Endodermal cell (in vitro differentiated cells): Measurements from ENCODE around the gene MEF2D. TPM values are rescaled to one million over a fixed set of nuclear protein-coding genes. Genes with fewer than 3 reads are reported as not detected.
A peak's percentile ranks its signal among the peaks of the same experiment; 100 is the strongest.

Source experiments
- DNase-seq: peaks from one replicate; pipeline ENCODE4 v3.0.0-alpha.2; 2017
- H3K27ac ChIP-seq: 2 replicates; pipeline ENCODE4 v1.5.1; 2013; ENCODE audit warnings: mild to moderate bottlenecking, low read depth, low read length, moderate library complexity
- H3K27me3 ChIP-seq: 2 replicates; pipeline ENCODE4 v1.6.1; 2013; ENCODE audit warnings: mild to moderate bottlenecking, low read length, moderate library complexity; ENCODE audit not compliant: insufficient read depth, control insufficient read depth, poor library complexity, severe bottlenecking
- H3K36me3 ChIP-seq: 2 replicates; pipeline ENCODE4 v1.7.0; 2013; ENCODE audit warnings: mild to moderate bottlenecking, low read length, moderate library complexity; ENCODE audit not compliant: control insufficient read depth, insufficient read depth
- H3K4me1 ChIP-seq: one replicate; pipeline ENCODE4 v1.7.0; 2013; ENCODE audit warnings: low read length; ENCODE audit not compliant: control insufficient read depth, insufficient read depth
- H3K4me3 ChIP-seq: 2 replicates; pipeline ENCODE4 v1.5.1; 2013; ENCODE audit warnings: mild to moderate bottlenecking, low read length, moderate library complexity
- H3K9ac ChIP-seq: 2 replicates; pipeline ENCODE4 v1.6.1; 2013; ENCODE audit warnings: mild to moderate bottlenecking, low read length, moderate library complexity; ENCODE audit not compliant: poor library complexity, severe bottlenecking; ENCODE audit errors: extremely low read depth
- H3K9me3 ChIP-seq: 2 replicates; pipeline ENCODE4 v1.6.1; 2013; ENCODE audit warnings: mild to moderate bottlenecking, low read length, moderate library complexity; ENCODE audit not compliant: control insufficient read depth
- H3K27ac Mint-ChIP-seq: 2 replicates; pipeline ENCODE4 v1.8.0; 2020; ENCODE audit warnings: mixed read lengths
- H3K27me3 Mint-ChIP-seq: 2 replicates; pipeline ENCODE4 v1.8.0; 2021; ENCODE audit warnings: mild to moderate bottlenecking, mixed read lengths; ENCODE audit not compliant: insufficient read depth
- H3K36me3 Mint-ChIP-seq: 2 replicates; pipeline ENCODE4 v1.8.0; 2020; ENCODE audit warnings: low read depth, mixed read lengths
- H3K4me1 Mint-ChIP-seq: 2 replicates; pipeline ENCODE4 v1.8.0; 2020; ENCODE audit warnings: mixed read lengths
- H3K4me3 Mint-ChIP-seq: 2 replicates; pipeline ENCODE4 v1.8.0; 2020; ENCODE audit warnings: mild to moderate bottlenecking, moderate library complexity, mixed read lengths
- H3K9me3 Mint-ChIP-seq: 2 replicates; pipeline ENCODE4 v1.8.0; 2020; ENCODE audit warnings: mild to moderate bottlenecking, mixed read lengths
- WGBS, 2 experiments: methylation state at CpG; one replicate each; pipeline versions ENCODE4 v1.1.5 to v1.1.7; 2013; ENCODE audit warnings: missing lambda C conversion rate in 2 of 2, mixed read lengths in 1 of 2; ENCODE audit not compliant: insufficient coverage in 1 of 2, insufficient read length in 1 of 2; 5-methylcytosine and 5-hydroxymethylcytosine counted together
- total RNA-seq, 2 donors: library from RNA; stranded (reverse); fragmentation: NEBNext Ultra II Directional in 1 of 2; extraction: Animal tissue kit (Norgen Biotek cat#: 25700) in 1 of 2; gene quantifications; 2 replicates in 1 of 2; 3 replicates in 1 of 2; pipeline ENCODE4 v1.2.1, GENCODE V29; 2021
- TF ChIP-seq, protein P1 (sequence below): fragments of 200-600 bp; sonication (generic); conservative IDR thresholded peaks from 2 replicates; pipeline ENCODE4 v1.5.0; 2021; ENCODE audit warnings: antibody characterized with exemption, mild to moderate bottlenecking

Gene MEF2D
- total RNA-seq, 2 donors from 2014 or later: 10.5 to 12.8 TPM

DNA sequence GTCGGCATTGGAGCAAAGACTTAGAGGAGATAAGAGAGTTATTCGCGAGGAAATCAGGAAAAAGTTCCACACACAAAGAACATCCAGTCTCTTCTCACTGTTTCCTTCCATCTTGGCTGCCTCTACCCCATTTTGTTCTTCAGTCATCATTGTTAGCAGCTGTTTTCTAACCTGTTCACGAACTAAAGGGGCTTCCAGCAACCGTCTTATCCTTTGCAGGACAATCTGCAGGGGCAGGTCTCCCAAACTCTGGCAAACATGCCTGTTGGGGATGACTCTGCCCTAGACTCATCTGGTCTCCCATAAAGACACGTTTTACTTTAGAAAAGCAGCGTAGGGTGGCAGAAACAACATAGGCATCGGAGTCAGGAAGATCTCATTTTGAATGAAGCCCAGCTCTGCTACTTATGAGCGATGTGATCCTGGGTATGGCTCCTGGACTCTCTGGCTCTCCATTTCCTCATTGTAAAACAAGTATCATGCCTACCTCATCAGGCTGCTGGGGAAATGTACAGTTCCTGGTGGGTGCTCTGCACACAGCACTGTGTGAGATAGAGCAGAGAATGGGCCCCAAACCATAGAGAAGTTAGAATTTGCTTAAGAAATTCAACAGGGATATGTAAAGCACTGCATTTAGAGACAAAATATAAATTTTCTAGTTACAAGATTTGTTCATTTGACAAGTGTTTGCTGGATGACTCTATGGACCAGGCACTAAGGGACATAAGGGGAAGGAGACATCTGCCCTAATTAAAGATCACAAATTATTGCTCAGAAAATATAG lies 59.7 kb downstream of the MEF2D start:
- 19 to 25% methylated on average over 7 to 9 of the region's 9 CpGs for WGBS, 2 experiments
- no peak overlapping the region for H3K27ac ChIP-seq
- Mint-ChIP-seq H3K4me3 (peak overlapping the region; percentile 27), H3K27me3 (peaks cover 79% of the 10 kb centered on the region), H3K9me3 (no peaks in the 10 kb centered on the region), H3K27ac (no peak overlapping the region), H3K4me1 (peaks cover 25% of the 10 kb centered on the region), H3K36me3 (no peaks in the 10 kb centered on the region)
- peak; percentile 51 for DNase-seq
- H3K9ac ChIP-seq: no peak overlapping the region
- peaks cover 11% of the 10 kb centered on the region for H3K4me1 ChIP-seq
- no peaks in the 10 kb centered on the region for H3K36me3 ChIP-seq
- no peaks in the 10 kb centered on the region for H3K9me3 ChIP-seq
- peaks cover 86% of the 10 kb centered on the region for H3K27me3 ChIP-seq
- TF ChIP-seq, protein P1, sequence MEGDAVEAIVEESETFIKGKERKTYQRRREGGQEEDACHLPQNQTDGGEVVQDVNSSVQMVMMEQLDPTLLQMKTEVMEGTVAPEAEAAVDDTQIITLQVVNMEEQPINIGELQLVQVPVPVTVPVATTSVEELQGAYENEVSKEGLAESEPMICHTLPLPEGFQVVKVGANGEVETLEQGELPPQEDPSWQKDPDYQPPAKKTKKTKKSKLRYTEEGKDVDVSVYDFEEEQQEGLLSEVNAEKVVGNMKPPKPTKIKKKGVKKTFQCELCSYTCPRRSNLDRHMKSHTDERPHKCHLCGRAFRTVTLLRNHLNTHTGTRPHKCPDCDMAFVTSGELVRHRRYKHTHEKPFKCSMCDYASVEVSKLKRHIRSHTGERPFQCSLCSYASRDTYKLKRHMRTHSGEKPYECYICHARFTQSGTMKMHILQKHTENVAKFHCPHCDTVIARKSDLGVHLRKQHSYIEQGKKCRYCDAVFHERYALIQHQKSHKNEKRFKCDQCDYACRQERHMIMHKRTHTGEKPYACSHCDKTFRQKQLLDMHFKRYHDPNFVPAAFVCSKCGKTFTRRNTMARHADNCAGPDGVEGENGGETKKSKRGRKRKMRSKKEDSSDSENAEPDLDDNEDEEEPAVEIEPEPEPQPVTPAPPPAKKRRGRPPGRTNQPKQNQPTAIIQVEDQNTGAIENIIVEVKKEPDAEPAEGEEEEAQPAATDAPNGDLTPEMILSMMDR: no peak
- H3K4me3 ChIP-seq: peak overlapping the region; percentile 69

DNA sequence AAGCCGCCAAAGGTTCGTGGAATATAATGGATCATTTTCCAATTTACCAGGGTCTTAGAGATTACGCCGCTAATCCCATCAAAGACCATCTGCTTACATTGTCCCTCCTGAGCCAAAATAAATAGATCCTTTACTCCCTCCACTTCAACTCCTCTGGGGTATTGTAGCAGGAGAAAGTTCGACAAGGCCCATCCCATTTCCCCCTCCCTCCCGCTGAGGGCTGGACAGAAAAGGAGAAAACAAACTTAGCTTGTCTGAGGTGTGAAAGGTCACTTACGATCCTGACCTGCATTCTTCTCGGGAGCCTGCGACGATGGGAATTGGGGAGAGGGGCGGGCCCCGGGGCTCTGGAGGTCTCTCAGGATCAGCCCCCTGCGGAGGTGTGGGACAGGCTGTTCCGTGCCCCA lies 60.8 kb downstream of the MEF2D start:
- TF ChIP-seq, protein P1: no peak
- H3K4me1 Mint-ChIP-seq: peaks cover 29% of the 10 kb centered on the region
- no peaks in the 10 kb centered on the region for H3K36me3 Mint-ChIP-seq
- H3K27me3 Mint-ChIP-seq: peaks cover 90% of the 10 kb centered on the region
- Histone ChIP-seq H3K27me3 (peaks cover 96% of the 10 kb centered on the region), H3K27ac (no peak overlapping the region), H3K9me3 (no peaks in the 10 kb centered on the region), H3K9ac (no peak overlapping the region), H3K4me3 (peak overlapping the region; percentile 69), H3K4me1 (peaks cover 11% of the 10 kb centered on the region), H3K36me3 (no peaks in the 10 kb centered on the region)
- 0 to 3% methylated on average over 10 to 14 of the region's 14 CpGs for WGBS, 2 experiments
- no peaks in the 10 kb centered on the region for H3K9me3 Mint-ChIP-seq
- peak overlapping the region; percentile 27 for H3K4me3 Mint-ChIP-seq
- H3K27ac Mint-ChIP-seq: no peak overlapping the region
- peak; percentile 97 for DNase-seq

DNA sequence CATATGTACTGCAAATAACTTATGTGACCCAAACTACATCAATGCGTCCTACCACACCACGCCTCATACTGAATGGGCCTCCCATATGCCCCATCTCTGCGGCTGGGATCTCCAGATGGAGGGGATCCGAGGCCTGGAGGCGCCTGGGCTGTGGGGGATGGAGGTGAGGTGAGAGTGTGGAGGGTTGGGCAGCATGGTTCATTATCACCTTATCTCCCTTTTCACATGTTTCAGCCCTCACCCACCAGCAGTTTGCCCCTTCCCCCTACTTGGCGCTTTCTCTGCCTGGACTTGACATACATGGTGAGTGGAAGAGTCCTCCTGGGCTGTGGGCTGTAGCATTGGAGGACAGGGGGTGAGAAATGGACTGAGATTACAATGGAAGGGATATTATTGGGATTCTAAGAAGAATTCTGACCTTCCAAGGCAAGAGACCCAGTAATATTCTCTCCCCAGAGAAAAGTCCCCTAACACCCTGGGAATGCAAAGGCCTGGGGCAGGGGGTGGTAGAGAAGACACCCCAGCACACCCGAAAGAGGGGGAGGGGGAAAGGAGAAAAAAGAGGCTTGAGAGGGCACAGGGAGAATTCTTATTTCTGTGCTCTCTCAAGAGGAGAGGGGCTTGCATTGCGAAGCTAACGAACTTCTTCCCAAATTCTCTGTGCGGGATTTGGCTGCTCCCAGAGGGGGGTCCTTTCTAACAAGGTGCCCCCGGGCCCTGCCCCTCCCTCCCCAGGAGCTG lies 61.4 kb downstream of the MEF2D start:
- peak overlapping the region; percentile 27 for H3K4me3 Mint-ChIP-seq
- H3K4me1 Mint-ChIP-seq: peaks cover 29% of the 10 kb centered on the region
- H3K9me3 ChIP-seq: no peaks in the 10 kb centered on the region
- peaks cover 11% of the 10 kb centered on the region for H3K4me1 ChIP-seq
- peaks cover 93% of the 10 kb centered on the region for H3K27me3 Mint-ChIP-seq
- TF ChIP-seq, protein P1: no peak
- WGBS, 2 experiments: 5 to 7% methylated on average over 2 to 8 of the region's 11 CpGs
- no peaks in the 10 kb centered on the region for H3K36me3 ChIP-seq
- DNase-seq: peak; percentile 87
- H3K9ac ChIP-seq: no peak overlapping the region
- no peak overlapping the region for H3K27ac Mint-ChIP-seq
- no peak overlapping the region for H3K27ac ChIP-seq
- H3K4me3 ChIP-seq: peak overlapping the region; percentile 39
- H3K27me3 ChIP-seq: peaks cover 100% of the 10 kb centered on the region
- no peaks in the 10 kb centered on the region for H3K9me3 Mint-ChIP-seq
- H3K36me3 Mint-ChIP-seq: no peaks in the 10 kb centered on the region
